AG10803 (cell line): ENCODE results near the gene OTULIN.

Source experiments
- DNase-seq: peaks from one replicate; pipeline ENCODE4 v3.0.0; 2010; ENCODE audit warnings: low read depth
- H3K4me3 ChIP-seq: 2 replicates; pipeline ENCODE4 v1.5.1; 2011; ENCODE audit warnings: mild to moderate bottlenecking, low read length, control low read depth
- CTCF ChIP-seq: conservative IDR thresholded peaks from 2 replicates; pipeline ENCODE4 v1.5.1; 2011; ENCODE audit warnings: mild to moderate bottlenecking, low read length, control low read depth, inconsistent platforms

The OTULIN gene

GRCh38 chr5:14743601-14744295 lies 79.2 kb downstream of the OTULIN start:
- no peak for TF ChIP-seq CTCF
- H3K4me3 ChIP-seq = no peak overlapping the region
- DNase-seq = peak; percentile 34

- TF ChIP-seq CTCF = no peak
- no peak for DNase-seq
- H3K4me3 ChIP-seq = no peak overlapping the region
Observed at GRCh38 chr5:14744296-14745187, 80.0 kb downstream of the OTULIN start.

GRCh38 chr5:14745188-14745563 lies 80.7 kb downstream of the OTULIN start:
- H3K4me3 ChIP-seq = no peak overlapping the region
- TF ChIP-seq CTCF = no peak

GRCh38 chr5:14745753-14746152 lies 81.2 kb downstream of the OTULIN start:
- DNase-seq = no peak
- no peak overlapping the region for H3K4me3 ChIP-seq
- TF ChIP-seq CTCF = no peak

More at GRCh38 chr5:14745188-14745563, 80.7 kb downstream of the OTULIN start:
- no peak for DNase-seq

GRCh38 chr5:14748180-14748900 lies 83.8 kb downstream of the OTULIN start:
- DNase-seq = no peak
- no peak for TF ChIP-seq CTCF
- H3K4me3 ChIP-seq = no peak overlapping the region
